Upper lobe of left lung (tissue), 6 donors: ENCODE data around the gene DYSF. TPM values are rescaled to one million over a fixed set of nuclear protein-coding genes. Genes with fewer than 3 reads are reported as not detected.

Source experiments
- ATAC-seq, 2 donors: fragments of 200-7000 bp; cut with Tn5 transposase; one replicate each; pipeline ENCODE4 v1.9.1; 2022; ENCODE audit warnings: mild to moderate bottlenecking in 2 of 2, moderate library complexity in 2 of 2; ENCODE audit not compliant: low FRiP score in 2 of 2
- DNase-seq, 2 donors: peaks; one replicate each; pipeline ENCODE4 v3.0.0-alpha.2; 2019 to 2020
- H3K27ac ChIP-seq, 4 donors: fragments of 200-600 bp; sonication (generic); one replicate each; pipeline ENCODE4 v1.5.1; 2016 to 2019
- H3K27me3 ChIP-seq, 4 donors: fragments of 200-600 bp; sonication (generic); one replicate each; pipeline ENCODE4 v1.5.1; 2017 to 2019
- H3K36me3 ChIP-seq, 4 donors: fragments of 200-600 bp; sonication (generic); one replicate each; pipeline ENCODE4 v1.5.1; 2016 to 2019
- H3K4me1 ChIP-seq, 4 donors: fragments of 200-600 bp; sonication (generic); one replicate each; pipeline ENCODE4 v1.5.1; 2018 to 2019
- H3K4me3 ChIP-seq, 4 donors: fragments of 200-600 bp; sonication (generic); one replicate each; pipeline ENCODE4 v1.5.1; 2017 to 2019; ENCODE audit warnings: mild to moderate bottlenecking in 2 of 4, moderate library complexity in 1 of 4
- H3K9me3 ChIP-seq, 4 donors: fragments of 200-600 bp; sonication (generic); one replicate each; pipeline ENCODE4 v1.5.1; 2018 to 2019
- EP300 ChIP-seq, 4 donors: sonication (generic); formaldehyde crosslinking; IDR thresholded peaks; one replicate each; pipeline ENCODE4 v1.5.1; 2017; ENCODE audit warnings: antibody characterized with exemption in 4 of 4, control low read depth in 2 of 4
- POLR2A ChIP-seq, 4 donors: fragments of 450-650 bp; IDR thresholded peaks; one replicate each; pipeline ENCODE4 v1.5.1; 2016 to 2017; ENCODE audit warnings: antibody characterized with exemption in 4 of 4, mild to moderate bottlenecking in 2 of 4
- POLR2AphosphoS5 ChIP-seq, 2 donors: sonication (generic); formaldehyde crosslinking; IDR thresholded peaks; one replicate each; pipeline ENCODE4 v1.5.1; 2017; ENCODE audit warnings: antibody characterized with exemption in 2 of 2
- WGBS, 2 donors: methylation state at CpG; one replicate each; pipeline ENCODE4 v1.1.5; 2017 to 2018; 5-methylcytosine and 5-hydroxymethylcytosine counted together
- total RNA-seq, 6 donors: library from RNA; depleted of rRNA in 4 of 6; stranded (reverse); fragments of >200 nt in 4 of 6; gene quantifications; one replicate each; pipeline versions ENCODE4 v1.1.0 to v1.2.1, GENCODE V29; 2016 to 2021
- TF ChIP-seq, protein P1 (sequence below), 6 experiments: fragments of 450-650 bp in 4 of 6; fragments of 200-600 bp in 2 of 6; sonication (generic) in 2 of 6; IDR thresholded peaks; one replicate each; pipeline ENCODE4 v1.5.1; 2016 to 2019; ENCODE audit warnings: antibody characterized with exemption in 6 of 6
- donor health status: DM: no; HTN: no; CAD: no; lungs with moderate emphysema.
- donor health status: DM: no; HTN: yes; CAD: no; lungs with severe emphysema.

The DYSF gene
- total RNA-seq, 6 donors from 2014 or later, result 17.5 to 72.7 (median 42.7) TPM

GRCh38 chr2:71680925-71681324 lies 227.6 kb downstream of the DYSF start:
- Histone ChIP-seq H3K27ac (no peak overlapping the region), H3K36me3 (peaks cover 0 to 49% (median 19%) of the 10 kb centered on the region in 4 donors), H3K9me3 (no peaks in the 10 kb centered on the region), H3K27me3 (no peaks in the 10 kb centered on the region), H3K4me3 (no peak overlapping the region), H3K4me1 (peaks cover 3 to 14% (median 5%) of the 10 kb centered on the region in 4 donors)
- DNase-seq (no peak), ATAC-seq (no peak)
- whole genome bisulfite sequencing, 2 donors, result 79 to 97% methylated on average over 5 to 6 of the region's 6 CpGs
- TF ChIP-seq, protein P1, sequence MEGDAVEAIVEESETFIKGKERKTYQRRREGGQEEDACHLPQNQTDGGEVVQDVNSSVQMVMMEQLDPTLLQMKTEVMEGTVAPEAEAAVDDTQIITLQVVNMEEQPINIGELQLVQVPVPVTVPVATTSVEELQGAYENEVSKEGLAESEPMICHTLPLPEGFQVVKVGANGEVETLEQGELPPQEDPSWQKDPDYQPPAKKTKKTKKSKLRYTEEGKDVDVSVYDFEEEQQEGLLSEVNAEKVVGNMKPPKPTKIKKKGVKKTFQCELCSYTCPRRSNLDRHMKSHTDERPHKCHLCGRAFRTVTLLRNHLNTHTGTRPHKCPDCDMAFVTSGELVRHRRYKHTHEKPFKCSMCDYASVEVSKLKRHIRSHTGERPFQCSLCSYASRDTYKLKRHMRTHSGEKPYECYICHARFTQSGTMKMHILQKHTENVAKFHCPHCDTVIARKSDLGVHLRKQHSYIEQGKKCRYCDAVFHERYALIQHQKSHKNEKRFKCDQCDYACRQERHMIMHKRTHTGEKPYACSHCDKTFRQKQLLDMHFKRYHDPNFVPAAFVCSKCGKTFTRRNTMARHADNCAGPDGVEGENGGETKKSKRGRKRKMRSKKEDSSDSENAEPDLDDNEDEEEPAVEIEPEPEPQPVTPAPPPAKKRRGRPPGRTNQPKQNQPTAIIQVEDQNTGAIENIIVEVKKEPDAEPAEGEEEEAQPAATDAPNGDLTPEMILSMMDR (IDR thresholded peaks at IDR 0.05), result no peak
- TF ChIP-seq POLR2AphosphoS5 (IDR thresholded peaks at IDR 0.05) (no peak), POLR2A (IDR thresholded peaks at IDR 0.05) (no peak), EP300 (IDR thresholded peaks at IDR 0.05) (no peak)

DNA sequence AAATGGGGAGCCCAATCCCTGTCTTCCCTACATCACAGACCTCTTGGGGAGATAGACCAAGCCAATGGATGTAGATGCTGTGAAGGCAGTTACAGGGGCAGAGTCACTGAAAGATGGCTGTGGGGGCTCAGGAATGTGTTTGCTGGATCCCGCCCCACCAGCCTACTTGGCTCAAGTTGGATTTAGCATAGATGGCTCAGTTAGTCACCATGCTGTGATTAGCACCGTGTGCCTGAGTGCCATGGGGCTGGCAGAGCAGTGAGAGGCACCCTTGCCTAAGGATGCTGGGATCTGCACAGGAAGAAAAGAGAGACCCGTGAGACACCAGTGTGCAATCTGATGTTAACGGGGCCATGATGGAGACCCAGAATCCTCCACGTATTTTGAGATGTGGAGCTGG lies 228.3 kb downstream of the DYSF start:
- Histone ChIP-seq H3K4me3 (no peak overlapping the region), H3K27ac (no peak overlapping the region), H3K36me3 (peaks cover 0 to 53% (median 19%) of the 10 kb centered on the region in 4 donors), H3K4me1 (peaks cover 3 to 14% (median 5%) of the 10 kb centered on the region in 4 donors), H3K27me3 (no peaks in the 10 kb centered on the region), H3K9me3 (no peaks in the 10 kb centered on the region)
- TF ChIP-seq, protein P1 (IDR thresholded peaks at IDR 0.05), result no peak
- no peak for TF ChIP-seq EP300 (IDR thresholded peaks at IDR 0.05)
- no peak for TF ChIP-seq POLR2A (IDR thresholded peaks at IDR 0.05)
- TF ChIP-seq POLR2AphosphoS5 (IDR thresholded peaks at IDR 0.05), result no peak
- DNase-seq (no peak), ATAC-seq (no peak)
- WGBS, 2 donors, result 93 to 98% methylated on average over 5 of the region's 5 CpGs

DNA sequence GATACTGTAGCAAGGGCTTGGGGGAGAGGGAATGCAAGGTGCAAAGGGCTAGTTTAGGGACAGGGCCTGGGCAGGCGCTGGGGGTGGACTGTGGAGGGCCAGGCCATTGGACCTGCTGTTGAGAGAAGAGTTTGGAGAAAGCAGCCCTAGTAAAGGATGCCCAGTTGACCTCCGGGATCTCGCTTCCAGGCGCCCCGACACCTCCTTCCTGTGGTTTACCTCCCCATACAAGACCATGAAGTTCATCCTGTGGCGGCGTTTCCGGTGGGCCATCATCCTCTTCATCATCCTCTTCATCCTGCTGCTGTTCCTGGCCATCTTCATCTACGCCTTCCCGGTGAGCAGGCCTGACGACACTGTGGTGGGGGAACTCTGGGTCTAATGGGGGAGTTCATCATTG lies 229.0 kb downstream of the DYSF start:
- Histone ChIP-seq H3K4me1 (peaks cover 3 to 14% (median 5%) of the 10 kb centered on the region in 4 donors), H3K27me3 (no peaks in the 10 kb centered on the region), H3K9me3 (no peaks in the 10 kb centered on the region), H3K36me3 (peaks cover 0 to 53% (median 19%) of the 10 kb centered on the region in 4 donors), H3K4me3 (no peak overlapping the region), H3K27ac (no peak overlapping the region)
- ATAC-seq (no peak), DNase-seq (no peak)
- 92 to 97% methylated on average over 9 to 11 of the region's 11 CpGs for WGBS, 2 donors
- no peak for TF ChIP-seq EP300 (IDR thresholded peaks at IDR 0.05)
- TF ChIP-seq, protein P1 (IDR thresholded peaks at IDR 0.05), result no peak
- TF ChIP-seq POLR2AphosphoS5 (IDR thresholded peaks at IDR 0.05), result no peak
- no peak for TF ChIP-seq POLR2A (IDR thresholded peaks at IDR 0.05)

DNA sequence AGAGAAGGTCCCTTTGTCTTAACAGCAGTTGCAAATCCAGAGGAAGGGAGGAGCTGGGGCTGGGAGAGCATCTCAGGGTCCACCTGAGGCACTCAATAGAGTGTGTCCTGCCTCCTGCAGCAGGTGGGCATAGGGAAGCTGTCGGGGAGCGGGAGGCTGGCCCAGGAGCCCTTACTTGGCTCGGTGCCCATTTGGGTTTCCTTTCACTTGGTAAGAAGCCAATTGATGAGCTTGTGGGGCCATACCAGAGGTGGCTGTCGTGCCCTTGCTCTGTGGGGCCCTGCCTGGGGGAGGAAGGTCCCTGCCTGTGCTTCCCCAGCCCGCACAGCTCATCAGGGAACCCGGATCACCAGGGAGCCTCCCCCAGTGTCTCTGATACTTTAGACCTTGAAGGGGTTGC lies 229.7 kb downstream of the DYSF start:
- Histone ChIP-seq H3K4me3 (no peak overlapping the region), H3K9me3 (no peaks in the 10 kb centered on the region), H3K36me3 (peaks cover 0 to 60% (median 19%) of the 10 kb centered on the region in 4 donors), H3K27ac (no peak overlapping the region), H3K4me1 (peaks cover 3 to 14% (median 5%) of the 10 kb centered on the region in 4 donors), H3K27me3 (no peaks in the 10 kb centered on the region)
- DNase-seq (no peak), ATAC-seq (no peak)
- WGBS, 2 donors, result 73 to 80% methylated on average over 2 to 6 of the region's 6 CpGs
- TF ChIP-seq, protein P1 (IDR thresholded peaks at IDR 0.05), result no peak

- Histone ChIP-seq H3K4me1 (peaks cover 3 to 13% (median 5%) of the 10 kb centered on the region in 4 donors), H3K36me3 (peaks cover 0 to 65% (median 19%) of the 10 kb centered on the region in 4 donors), H3K27ac (no peak overlapping the region), H3K9me3 (no peaks in the 10 kb centered on the region), H3K27me3 (no peaks in the 10 kb centered on the region), H3K4me3 (no peak overlapping the region)
- DNase-seq (no peak), ATAC-seq (no peak)
- TF ChIP-seq POLR2AphosphoS5 (IDR thresholded peaks at IDR 0.05) (no peak), EP300 (IDR thresholded peaks at IDR 0.05) (no peak), POLR2A (IDR thresholded peaks at IDR 0.05) (no peak)
- TF ChIP-seq, protein P1 (IDR thresholded peaks at IDR 0.05), result no peak
- whole genome bisulfite sequencing, 2 donors, result 100% methylated on average over 1 of the region's 1 CpG
Observed at GRCh38 chr2:71683666-71684065, 230.3 kb downstream of the DYSF start.
